ENCODE measurements around the gene PDXDC1.
"Not testable (repeated sequence)": the region's sequence is repeated elsewhere in the genome, so short reads cannot be mapped to it uniquely, and the experiment has no call there.

DNA sequence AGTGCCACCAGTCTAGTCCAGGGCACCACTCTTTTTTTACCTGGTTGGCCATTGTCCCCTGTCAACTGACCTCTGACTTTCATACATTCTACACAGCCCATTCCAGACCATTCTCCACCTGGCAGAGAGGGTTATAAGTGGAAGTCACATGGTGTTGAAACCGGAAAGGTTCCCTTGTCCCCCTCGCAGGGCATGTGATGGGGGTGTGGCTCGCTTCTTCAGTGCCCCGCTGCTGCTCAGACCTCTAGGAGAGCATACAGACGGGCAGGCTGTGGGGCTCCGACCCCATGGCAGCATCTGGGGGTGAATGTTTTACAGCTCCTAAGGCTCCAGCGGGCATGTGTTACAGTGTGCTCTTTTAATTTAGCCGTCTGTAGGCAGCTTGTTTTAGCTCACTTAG, 52.2 kb downstream of the PDXDC1 start:
- not testable (repeated sequence) for TF ChIP-seq CTCF, POLR2A (IDR thresholded peaks at IDR 0.05)
